SK-N-SH treated with all-trans-retinoic acid at 6 μM for 48 hours (cell line): ENCODE results near the gene ANO8.

ENCODE experiments used
- ATAC-seq: fragments of 200-7000 bp; cut with Tn5 transposase; 3 replicates; pipeline ENCODE4 v1.9.1; 2020; ENCODE audit warnings: mild to moderate bottlenecking, moderate library complexity
- ARNTL ChIP-seq: fragments of 450-650 bp; formaldehyde crosslinking; IDR thresholded peaks from 2 replicates; pipeline ENCODE4 v1.5.0; 2020; ENCODE audit warnings: low read depth, mild to moderate bottlenecking, moderate library complexity, borderline replicate concordance
- CSDC2 ChIP-seq: fragments of 250-450 bp; sonication (Bioruptor Pico); IDR thresholded peaks from 2 replicates; pipeline ENCODE4 v1.5.0; 2020; ENCODE audit warnings: mild to moderate bottlenecking, moderate library complexity
- ESRRG ChIP-seq: fragments of 250-450 bp; sonication (Bioruptor Pico); IDR thresholded peaks from 2 replicates; pipeline ENCODE4 v1.6.1; 2021; ENCODE audit warnings: mild to moderate bottlenecking
- GLIS3 ChIP-seq: fragments of 250-450 bp; sonication (Bioruptor Pico); IDR thresholded peaks from 2 replicates; pipeline ENCODE4 v1.5.0; 2020; ENCODE audit warnings: mild to moderate bottlenecking, moderate library complexity
- OSR1 ChIP-seq: fragments of 250-450 bp; sonication (Bioruptor Pico); IDR thresholded peaks from 2 replicates; pipeline ENCODE4 v1.8.0; 2022; ENCODE audit warnings: moderate library complexity, mild to moderate bottlenecking, inconsistent platforms
- PPARA ChIP-seq: fragments of 250-450 bp; sonication (Bioruptor Pico); IDR thresholded peaks from 2 replicates; pipeline ENCODE4 v1.5.0; 2020; ENCODE audit warnings: mild to moderate bottlenecking, borderline replicate concordance
- RARB ChIP-seq: fragments of 250-450 bp; sonication (Bioruptor Pico); IDR thresholded peaks from 2 replicates; pipeline ENCODE4 v1.8.0; 2021; ENCODE audit warnings: mild to moderate bottlenecking, moderate library complexity
- SNAI2 ChIP-seq: fragments of 250-450 bp; sonication (Bioruptor Pico); IDR thresholded peaks from 2 replicates; pipeline ENCODE4 v1.5.0; 2020; ENCODE audit warnings: mild to moderate bottlenecking, moderate library complexity
- TCF4 ChIP-seq: fragments of 250-450 bp; sonication (Bioruptor Pico); IDR thresholded peaks from 2 replicates; pipeline ENCODE4 v1.8.0; 2021; ENCODE audit warnings: mild to moderate bottlenecking, moderate library complexity, borderline replicate concordance
- TOX ChIP-seq: fragments of 250-450 bp; sonication (Bioruptor Pico); IDR thresholded peaks from 2 replicates; pipeline ENCODE4 v1.8.0; 2021; ENCODE audit warnings: mild to moderate bottlenecking, moderate library complexity, borderline replicate concordance
- ZC3H10 ChIP-seq: fragments of 250-450 bp; sonication (Bioruptor Pico); IDR thresholded peaks from 2 replicates; pipeline ENCODE4 v1.5.1; 2021; ENCODE audit warnings: mild to moderate bottlenecking, moderate library complexity
- ZFP3 ChIP-seq: fragments of 250-450 bp; sonication (Bioruptor Pico); IDR thresholded peaks from 2 replicates; pipeline ENCODE4 v1.5.0; 2020; ENCODE audit warnings: mild to moderate bottlenecking, moderate library complexity
- ZFP30 ChIP-seq: fragments of 450-650 bp; formaldehyde crosslinking; IDR thresholded peaks from 2 replicates; pipeline ENCODE4 v1.5.0; 2022; ENCODE audit warnings: mild to moderate bottlenecking, moderate library complexity
- ZNF565 ChIP-seq: fragments of 450-650 bp; formaldehyde crosslinking; conservative IDR thresholded peaks from 2 replicates; pipeline ENCODE4 v1.5.0; 2020; ENCODE audit warnings: low read depth, mild to moderate bottlenecking, moderate library complexity
- ZNF70 ChIP-seq: fragments of 450-650 bp; formaldehyde crosslinking; IDR thresholded peaks from 2 replicates; pipeline ENCODE4 v1.5.0; 2020; ENCODE audit warnings: mild to moderate bottlenecking, moderate library complexity
- ZNF8 ChIP-seq: fragments of 450-650 bp; formaldehyde crosslinking; IDR thresholded peaks from 2 replicates; pipeline ENCODE4 v1.5.0; 2020; ENCODE audit warnings: mild to moderate bottlenecking, moderate library complexity
- TF ChIP-seq, protein P1 (sequence below): fragments of 250-450 bp; sonication (Bioruptor Pico); IDR thresholded peaks from 2 replicates; pipeline ENCODE4 v1.8.0; 2021; ENCODE audit warnings: low read depth, mild to moderate bottlenecking, moderate library complexity, borderline replicate concordance
- TF ChIP-seq, protein P2 (sequence below): fragments of 250-450 bp; sonication (Bioruptor Pico); IDR thresholded peaks from 2 replicates; pipeline ENCODE4 v1.5.0; 2020; ENCODE audit warnings: mild to moderate bottlenecking, moderate library complexity
- TF ChIP-seq, protein P3 (sequence below): fragments of 250-450 bp; sonication (Bioruptor Pico); IDR thresholded peaks from 2 replicates; pipeline ENCODE4 v1.8.0; 2020; ENCODE audit warnings: mild to moderate bottlenecking, moderate library complexity, borderline replicate concordance
- TF ChIP-seq, protein P4 (sequence below): fragments of 250-450 bp; sonication (Bioruptor Pico); IDR thresholded peaks from 2 replicates; pipeline ENCODE4 v1.5.1; 2020; ENCODE audit warnings: low read depth, mild to moderate bottlenecking, moderate library complexity
- TF ChIP-seq, protein P5 (sequence below): fragments of 250-450 bp; sonication (Bioruptor Pico); IDR thresholded peaks from 2 replicates; pipeline ENCODE4 v1.5.1; 2021; ENCODE audit warnings: mild to moderate bottlenecking, moderate library complexity

Gene ANO8

DNA sequence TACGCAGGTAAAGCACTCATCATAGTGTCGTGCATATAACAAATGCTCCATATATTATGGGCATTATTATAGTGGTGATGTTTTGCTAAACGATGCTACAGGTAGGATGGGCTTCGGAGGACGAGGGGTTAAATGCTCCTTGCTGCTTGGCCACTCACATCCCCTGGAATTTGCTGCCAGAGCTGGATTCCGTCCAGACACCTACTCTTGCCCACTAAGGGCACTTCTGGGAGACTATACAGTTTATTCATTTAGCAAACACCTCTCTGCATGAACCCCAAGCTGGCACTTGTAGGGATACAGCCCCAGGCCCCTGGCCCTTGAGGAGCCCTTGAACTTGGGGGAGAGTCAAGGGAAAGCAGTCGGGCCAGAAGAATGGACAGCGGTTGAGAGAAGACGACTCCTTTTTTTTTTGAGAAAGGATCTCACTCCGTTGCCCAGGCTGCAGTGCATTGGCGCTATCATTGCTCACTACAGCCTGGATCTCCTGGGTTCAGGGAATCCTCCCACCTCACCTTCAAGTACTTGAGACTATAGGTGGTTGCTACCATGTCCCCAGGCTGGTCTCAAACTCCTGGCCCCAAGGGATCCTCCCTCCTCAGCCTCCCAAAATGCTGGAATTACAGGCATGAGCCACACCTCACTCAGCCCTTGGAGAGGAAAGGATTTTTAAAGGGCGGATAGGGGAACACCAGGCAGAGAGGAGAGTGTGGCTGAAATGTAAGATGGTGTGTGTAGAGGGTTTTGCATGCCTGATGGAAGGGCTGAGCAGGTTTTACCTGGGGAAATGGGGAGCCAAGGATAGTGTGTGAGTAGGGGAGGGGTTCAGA lies 30.1 kb downstream of the ANO8 start (continued):
- TF ChIP-seq, protein P1, sequence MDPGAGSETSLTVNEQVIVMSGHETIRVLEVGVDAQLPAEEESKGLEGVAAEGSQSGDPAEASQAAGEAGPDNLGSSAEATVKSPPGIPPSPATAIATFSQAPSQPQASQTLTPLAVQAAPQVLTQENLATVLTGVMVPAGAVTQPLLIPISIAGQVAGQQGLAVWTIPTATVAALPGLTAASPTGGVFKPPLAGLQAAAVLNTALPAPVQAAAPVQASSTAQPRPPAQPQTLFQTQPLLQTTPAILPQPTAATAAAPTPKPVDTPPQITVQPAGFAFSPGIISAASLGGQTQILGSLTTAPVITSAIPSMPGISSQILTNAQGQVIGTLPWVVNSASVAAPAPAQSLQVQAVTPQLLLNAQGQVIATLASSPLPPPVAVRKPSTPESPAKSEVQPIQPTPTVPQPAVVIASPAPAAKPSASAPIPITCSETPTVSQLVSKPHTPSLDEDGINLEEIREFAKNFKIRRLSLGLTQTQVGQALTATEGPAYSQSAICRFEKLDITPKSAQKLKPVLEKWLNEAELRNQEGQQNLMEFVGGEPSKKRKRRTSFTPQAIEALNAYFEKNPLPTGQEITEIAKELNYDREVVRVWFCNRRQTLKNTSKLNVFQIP = no peak
- TF ChIP-seq RARB (CRISPR knock-in tag) = no peak
- TF ChIP-seq ZNF565 = no peak
- TF ChIP-seq TOX (CRISPR knock-in tag) = no peak
- no peak for TF ChIP-seq ESRRG (CRISPR knock-in tag)

DNA sequence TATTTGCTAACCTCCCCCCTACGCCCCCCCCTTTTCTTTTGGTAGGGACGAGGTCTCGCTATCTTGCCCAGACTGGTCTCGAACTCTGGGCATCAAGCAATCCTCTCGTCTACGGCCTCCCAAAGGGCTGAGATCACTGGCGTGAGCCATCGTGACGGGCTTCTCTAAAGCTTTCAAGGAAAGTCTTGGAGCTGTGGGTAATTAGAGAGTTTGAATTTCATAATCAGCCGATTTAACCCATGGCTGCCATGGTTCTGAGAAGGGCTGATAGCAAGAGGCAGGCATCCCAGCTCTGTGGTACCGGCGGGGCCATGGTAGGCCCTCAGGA lies 30.8 kb downstream of the ANO8 start:
- TF ChIP-seq ZFP30 (CRISPR knock-in tag) (no peak), PPARA (CRISPR knock-in tag) (no peak), ZNF565 (no peak), OSR1 (CRISPR knock-in tag) (no peak), ZFP3 (CRISPR knock-in tag) (no peak), CSDC2 (CRISPR knock-in tag) (no peak)
- no peak for ATAC-seq

DNA sequence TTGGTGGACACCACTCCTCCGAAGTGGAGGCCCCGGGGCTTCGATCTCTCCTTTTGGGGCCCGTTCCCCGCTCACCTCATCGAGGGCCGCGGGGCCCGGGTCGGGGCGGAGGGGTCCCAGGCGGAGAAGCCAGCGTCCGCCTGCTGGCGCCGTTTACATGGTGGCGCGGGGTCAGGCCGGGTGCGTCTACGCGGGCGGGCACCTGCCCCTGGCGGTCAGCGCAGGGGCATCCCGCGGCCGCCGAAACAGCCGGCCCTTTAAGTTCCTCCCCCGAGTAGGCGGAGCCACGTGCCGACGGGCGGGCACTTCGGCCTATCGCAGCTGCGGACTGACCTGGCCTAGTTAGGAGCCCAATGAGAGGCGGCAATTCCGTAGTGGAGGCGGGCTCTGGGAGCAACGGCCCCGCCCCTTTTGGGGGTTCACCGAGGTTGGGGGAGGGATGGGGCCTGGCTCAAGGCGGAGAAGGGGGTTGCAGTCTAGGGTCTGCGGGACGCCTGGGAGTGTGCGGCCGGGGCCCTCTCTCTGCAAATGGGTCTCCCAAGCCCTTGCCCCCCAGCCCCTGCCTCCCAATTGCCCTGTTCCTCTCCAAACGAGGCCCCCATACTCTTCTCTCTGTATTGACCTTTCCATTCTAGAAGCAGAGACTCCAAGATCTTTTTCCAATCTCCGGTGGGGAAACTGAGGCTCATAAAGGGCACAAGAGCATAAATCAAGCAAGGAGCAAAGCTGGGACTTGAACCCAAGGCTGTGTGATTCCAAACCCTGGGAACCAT lies 31.3 kb downstream of the ANO8 start, which contains the start of gene ABHD8:
ABHD8 (minus strand) TSS at position 259 of the 773 bp plus-strand sequence. CDS start 1,809 bp downstream, outside the sequence.
- TF ChIP-seq TOX (CRISPR knock-in tag) (no peak), ZNF565 (no peak), ZNF70 (CRISPR knock-in tag) (0 out of 2 replicates have a peak, but pooled peaks have one; percentile 26), GLIS3 (no peak), ZFP3 (CRISPR knock-in tag) (peak; percentile 99)
- peak; percentile 86 for ATAC-seq

DNA sequence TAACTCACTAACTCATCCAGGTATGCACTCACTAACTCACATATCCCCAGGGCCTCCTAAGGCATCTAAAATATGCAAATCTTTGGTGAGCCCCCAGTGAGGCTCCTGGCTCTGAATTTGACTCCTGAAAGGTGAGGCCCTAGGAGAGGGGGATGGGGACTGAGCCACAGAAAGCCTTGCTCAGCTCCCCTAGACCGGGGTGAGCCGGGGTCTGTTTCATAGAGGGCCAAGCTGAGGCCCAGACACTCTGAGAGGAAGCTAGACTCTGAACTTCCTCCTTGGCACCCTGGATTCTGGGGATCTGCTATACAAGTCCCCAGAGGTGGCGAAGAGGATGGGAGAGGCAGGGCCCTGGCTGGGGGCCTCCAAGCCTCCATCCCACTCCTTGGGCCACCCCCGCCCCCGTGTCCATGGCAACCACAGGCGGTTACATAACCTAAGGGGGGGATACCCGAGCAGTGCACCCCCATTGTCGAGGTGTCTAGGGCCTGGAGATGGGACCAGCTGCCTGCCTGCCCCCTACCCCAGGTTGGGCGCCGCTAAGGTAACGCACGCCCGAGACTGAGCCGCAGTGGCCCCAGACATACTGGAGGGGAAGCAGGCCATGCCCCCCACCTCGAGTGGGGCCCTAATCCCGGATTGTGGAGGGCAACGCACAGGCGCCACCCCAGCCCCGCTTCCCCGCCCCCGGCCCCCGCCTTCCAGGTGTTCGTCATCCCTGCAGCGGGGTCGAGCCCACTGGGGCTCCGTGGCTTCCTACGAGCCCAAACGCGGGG lies 32.1 kb downstream of the ANO8 start:
- TF ChIP-seq ZNF8 (CRISPR knock-in tag) = no peak
- no peak for TF ChIP-seq ARNTL (CRISPR knock-in tag)
- no peak for TF ChIP-seq PPARA (CRISPR knock-in tag)
- TF ChIP-seq SNAI2 (CRISPR knock-in tag) = no peak
- TF ChIP-seq, protein P2, sequence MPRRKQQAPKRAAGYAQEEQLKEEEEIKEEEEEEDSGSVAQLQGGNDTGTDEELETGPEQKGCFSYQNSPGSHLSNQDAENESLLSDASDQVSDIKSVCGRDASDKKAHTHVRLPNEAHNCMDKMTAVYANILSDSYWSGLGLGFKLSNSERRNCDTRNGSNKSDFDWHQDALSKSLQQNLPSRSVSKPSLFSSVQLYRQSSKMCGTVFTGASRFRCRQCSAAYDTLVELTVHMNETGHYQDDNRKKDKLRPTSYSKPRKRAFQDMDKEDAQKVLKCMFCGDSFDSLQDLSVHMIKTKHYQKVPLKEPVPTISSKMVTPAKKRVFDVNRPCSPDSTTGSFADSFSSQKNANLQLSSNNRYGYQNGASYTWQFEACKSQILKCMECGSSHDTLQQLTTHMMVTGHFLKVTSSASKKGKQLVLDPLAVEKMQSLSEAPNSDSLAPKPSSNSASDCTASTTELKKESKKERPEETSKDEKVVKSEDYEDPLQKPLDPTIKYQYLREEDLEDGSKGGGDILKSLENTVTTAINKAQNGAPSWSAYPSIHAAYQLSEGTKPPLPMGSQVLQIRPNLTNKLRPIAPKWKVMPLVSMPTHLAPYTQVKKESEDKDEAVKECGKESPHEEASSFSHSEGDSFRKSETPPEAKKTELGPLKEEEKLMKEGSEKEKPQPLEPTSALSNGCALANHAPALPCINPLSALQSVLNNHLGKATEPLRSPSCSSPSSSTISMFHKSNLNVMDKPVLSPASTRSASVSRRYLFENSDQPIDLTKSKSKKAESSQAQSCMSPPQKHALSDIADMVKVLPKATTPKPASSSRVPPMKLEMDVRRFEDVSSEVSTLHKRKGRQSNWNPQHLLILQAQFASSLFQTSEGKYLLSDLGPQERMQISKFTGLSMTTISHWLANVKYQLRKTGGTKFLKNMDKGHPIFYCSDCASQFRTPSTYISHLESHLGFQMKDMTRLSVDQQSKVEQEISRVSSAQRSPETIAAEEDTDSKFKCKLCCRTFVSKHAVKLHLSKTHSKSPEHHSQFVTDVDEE (CRISPR knock-in tag) = no peak
- TF ChIP-seq ZC3H10 (CRISPR knock-in tag) = no peak
- TF ChIP-seq, protein P3, sequence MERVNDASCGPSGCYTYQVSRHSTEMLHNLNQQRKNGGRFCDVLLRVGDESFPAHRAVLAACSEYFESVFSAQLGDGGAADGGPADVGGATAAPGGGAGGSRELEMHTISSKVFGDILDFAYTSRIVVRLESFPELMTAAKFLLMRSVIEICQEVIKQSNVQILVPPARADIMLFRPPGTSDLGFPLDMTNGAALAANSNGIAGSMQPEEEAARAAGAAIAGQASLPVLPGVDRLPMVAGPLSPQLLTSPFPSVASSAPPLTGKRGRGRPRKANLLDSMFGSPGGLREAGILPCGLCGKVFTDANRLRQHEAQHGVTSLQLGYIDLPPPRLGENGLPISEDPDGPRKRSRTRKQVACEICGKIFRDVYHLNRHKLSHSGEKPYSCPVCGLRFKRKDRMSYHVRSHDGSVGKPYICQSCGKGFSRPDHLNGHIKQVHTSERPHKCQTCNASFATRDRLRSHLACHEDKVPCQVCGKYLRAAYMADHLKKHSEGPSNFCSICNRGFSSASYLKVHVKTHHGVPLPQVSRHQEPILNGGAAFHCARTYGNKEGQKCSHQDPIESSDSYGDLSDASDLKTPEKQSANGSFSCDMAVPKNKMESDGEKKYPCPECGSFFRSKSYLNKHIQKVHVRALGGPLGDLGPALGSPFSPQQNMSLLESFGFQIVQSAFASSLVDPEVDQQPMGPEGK (CRISPR knock-in tag) = no peak
- no peak for TF ChIP-seq TCF4 (CRISPR knock-in tag)
- TF ChIP-seq ZFP3 (CRISPR knock-in tag) = no peak
- TF ChIP-seq ZNF70 (CRISPR knock-in tag) = no peak
- no peak for TF ChIP-seq ESRRG (CRISPR knock-in tag)
- no peak for TF ChIP-seq ZNF565
- no peak for TF ChIP-seq GLIS3
- no peak for TF ChIP-seq OSR1 (CRISPR knock-in tag)
- TF ChIP-seq TOX (CRISPR knock-in tag) = no peak
- TF ChIP-seq, protein P4, sequence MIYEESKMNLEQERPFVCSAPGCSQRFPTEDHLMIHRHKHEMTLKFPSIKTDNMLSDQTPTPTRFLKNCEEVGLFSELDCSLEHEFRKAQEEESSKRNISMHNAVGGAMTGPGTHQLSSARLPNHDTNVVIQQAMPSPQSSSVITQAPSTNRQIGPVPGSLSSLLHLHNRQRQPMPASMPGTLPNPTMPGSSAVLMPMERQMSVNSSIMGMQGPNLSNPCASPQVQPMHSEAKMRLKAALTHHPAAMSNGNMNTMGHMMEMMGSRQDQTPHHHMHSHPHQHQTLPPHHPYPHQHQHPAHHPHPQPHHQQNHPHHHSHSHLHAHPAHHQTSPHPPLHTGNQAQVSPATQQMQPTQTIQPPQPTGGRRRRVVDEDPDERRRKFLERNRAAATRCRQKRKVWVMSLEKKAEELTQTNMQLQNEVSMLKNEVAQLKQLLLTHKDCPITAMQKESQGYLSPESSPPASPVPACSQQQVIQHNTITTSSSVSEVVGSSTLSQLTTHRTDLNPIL (CRISPR knock-in tag) = no peak
- TF ChIP-seq, protein P5, sequence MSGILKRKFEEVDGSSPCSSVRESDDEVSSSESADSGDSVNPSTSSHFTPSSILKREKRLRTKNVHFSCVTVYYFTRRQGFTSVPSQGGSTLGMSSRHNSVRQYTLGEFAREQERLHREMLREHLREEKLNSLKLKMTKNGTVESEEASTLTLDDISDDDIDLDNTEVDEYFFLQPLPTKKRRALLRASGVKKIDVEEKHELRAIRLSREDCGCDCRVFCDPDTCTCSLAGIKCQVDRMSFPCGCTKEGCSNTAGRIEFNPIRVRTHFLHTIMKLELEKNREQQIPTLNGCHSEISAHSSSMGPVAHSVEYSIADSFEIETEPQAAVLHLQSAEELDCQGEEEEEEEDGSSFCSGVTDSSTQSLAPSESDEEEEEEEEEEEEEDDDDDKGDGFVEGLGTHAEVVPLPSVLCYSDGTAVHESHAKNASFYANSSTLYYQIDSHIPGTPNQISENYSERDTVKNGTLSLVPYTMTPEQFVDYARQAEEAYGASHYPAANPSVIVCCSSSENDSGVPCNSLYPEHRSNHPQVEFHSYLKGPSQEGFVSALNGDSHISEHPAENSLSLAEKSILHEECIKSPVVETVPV (CRISPR knock-in tag) = no peak
- no peak for TF ChIP-seq CSDC2 (CRISPR knock-in tag)

More for the DNA sequence above, 32.1 kb downstream of the ANO8 start:
- ATAC-seq = no peak
